Immature natural killer cell (primary cell): ENCODE measurements around the gene HES7. TPM values are rescaled to one million over a fixed set of nuclear protein-coding genes. Genes with fewer than 3 reads are reported as not detected.

Experiments
- DNase-seq, 3 donors: peaks; one replicate each; pipeline ENCODE4 v3.0.0; 2022; ENCODE audit warnings: mixed read lengths in 1 of 3
- H3K27ac Mint-ChIP-seq, 6 donors: one replicate each; pipeline ENCODE4 v1.8.0; 2020; ENCODE audit warnings: mixed read lengths in 6 of 6, mild to moderate bottlenecking in 5 of 6, inconsistent platforms in 4 of 6, moderate library complexity in 3 of 6
- H3K27me3 Mint-ChIP-seq, 3 donors: one replicate each; pipeline ENCODE4 v1.8.0; 2020 to 2021; ENCODE audit warnings: low read depth in 3 of 3, mild to moderate bottlenecking in 3 of 3, mixed read lengths in 3 of 3, moderate library complexity in 3 of 3, inconsistent platforms in 1 of 3
- H3K36me3 Mint-ChIP-seq, 3 donors: one replicate each; pipeline ENCODE4 v1.8.0; 2020; ENCODE audit warnings: mixed read lengths in 3 of 3, inconsistent platforms in 2 of 3, mild to moderate bottlenecking in 2 of 3
- H3K4me1 Mint-ChIP-seq, 2 donors: one replicate each; pipeline ENCODE4 v1.8.0; 2020; ENCODE audit warnings: inconsistent platforms in 2 of 2, mild to moderate bottlenecking in 2 of 2, mixed read lengths in 2 of 2, moderate library complexity in 1 of 2
- H3K4me3 Mint-ChIP-seq, 5 donors: one replicate each; pipeline ENCODE4 v1.8.0; 2020; ENCODE audit warnings: mild to moderate bottlenecking in 5 of 5, mixed read lengths in 5 of 5, inconsistent platforms in 3 of 5, moderate library complexity in 3 of 5
- H3K9me3 Mint-ChIP-seq, 6 donors: one replicate each; pipeline ENCODE4 v1.8.0; 2020; ENCODE audit warnings: mild to moderate bottlenecking in 6 of 6, mixed read lengths in 6 of 6, inconsistent platforms in 4 of 6, moderate library complexity in 3 of 6
- polyA plus RNA-seq, 3 donors: library from polyadenylated mRNA; unstranded; fragments of 300-500 nt; fragmentation: Illumina TruSeq; gene quantifications; one replicate each; pipeline ENCODE4 v1.2.3, GENCODE V29; 2021

The HES7 gene
- polyA plus RNA-seq, 3 donors from 2014 or later, result not detected

- peak overlapping the region in 4 of 6 donors; percentile 91 to 97 (median 94) for H3K27ac Mint-ChIP-seq
- peak overlapping the region; percentile 81 to 91 (median 86) for H3K4me3 Mint-ChIP-seq
- H3K4me1 Mint-ChIP-seq, result peaks cover 56 to 64% of the 10 kb centered on the region in 2 donors
- peaks cover 11 to 43% (median 22%) of the 10 kb centered on the region in 3 donors for H3K27me3 Mint-ChIP-seq
- H3K36me3 Mint-ChIP-seq, result peaks cover 0 to 13% (median 9%) of the 10 kb centered on the region in 3 donors
- no peak for DNase-seq
- no peaks in the 10 kb centered on the region for H3K9me3 Mint-ChIP-seq
Measured at GRCh38 chr17:8160741-8161221, 36.9 kb upstream of the HES7 start.

GRCh38 chr17:8160224-8160577 is 36.3 kb upstream of the HES7 start:
- Mint-ChIP-seq H3K9me3 (no peaks in the 10 kb centered on the region), H3K27me3 (peaks cover 11 to 41% (median 22%) of the 10 kb centered on the region in 3 donors), H3K4me3 (peak overlapping the region; percentile 42 to 91 (median 86)), H3K36me3 (peaks cover 0 to 13% (median 9%) of the 10 kb centered on the region in 3 donors), H3K27ac (peak overlapping the region in 4 of 6 donors; percentile 87 to 97 (median 94)), H3K4me1 (peaks cover 56 to 62% of the 10 kb centered on the region in 2 donors)
- DNase-seq, result no peak

GRCh38 chr17:8159459-8160223 is 35.7 kb upstream of the HES7 start:
- no peak for DNase-seq
- Mint-ChIP-seq H3K27me3 (peaks cover 10 to 36% (median 22%) of the 10 kb centered on the region in 3 donors), H3K36me3 (peaks cover 0 to 13% (median 9%) of the 10 kb centered on the region in 3 donors), H3K4me3 (peak overlapping the region; percentile 42 to 83 (median 75)), H3K4me1 (peaks cover 50 to 56% of the 10 kb centered on the region in 2 donors), H3K9me3 (no peaks in the 10 kb centered on the region), H3K27ac (peak overlapping the region in 4 of 6 donors; percentile 87 to 98 (median 93))

- Mint-ChIP-seq H3K27ac (peak overlapping the region in 4 of 6 donors; percentile 87 to 99 (median 98)), H3K4me1 (peaks cover 44 to 50% of the 10 kb centered on the region in 2 donors), H3K4me3 (peak overlapping the region; percentile 73 to 80 (median 75)), H3K9me3 (no peaks in the 10 kb centered on the region), H3K27me3 (peaks cover 8 to 35% (median 20%) of the 10 kb centered on the region in 3 donors), H3K36me3 (peaks cover 0 to 13% (median 9%) of the 10 kb centered on the region in 3 donors)
- DNase-seq, result no peak
Measured at GRCh38 chr17:8159032-8159400, 35.1 kb upstream of the HES7 start.

- Mint-ChIP-seq H3K4me3 (peak overlapping the region; percentile 73 to 80 (median 75)), H3K36me3 (peaks cover 0 to 13% (median 9%) of the 10 kb centered on the region in 3 donors), H3K9me3 (no peaks in the 10 kb centered on the region), H3K27ac (peak overlapping the region in 4 of 6 donors; percentile 85 to 99 (median 98)), H3K27me3 (peaks cover 12 to 33% (median 18%) of the 10 kb centered on the region in 3 donors), H3K4me1 (peaks cover 41 to 45% of the 10 kb centered on the region in 2 donors)
- peak; percentile 86 to 87 (median 87) for DNase-seq
Measured at GRCh38 chr17:8158267-8159031, 34.5 kb upstream of the HES7 start.

GRCh38 chr17:8156246-8156992 is 32.5 kb upstream of the HES7 start:
- Mint-ChIP-seq H3K36me3 (peaks cover 0 to 13% (median 9%) of the 10 kb centered on the region in 3 donors), H3K9me3 (peaks cover 0 to 2% (median 0%) of the 10 kb centered on the region in 6 donors), H3K4me3 (no peak overlapping the region), H3K4me1 (peaks cover 33 to 50% of the 10 kb centered on the region in 2 donors), H3K27ac (no peak overlapping the region), H3K27me3 (peaks cover 21 to 39% (median 28%) of the 10 kb centered on the region in 3 donors)
- peak; percentile 100 for DNase-seq

- Mint-ChIP-seq H3K9me3 (peaks cover 0 to 4% (median 0%) of the 10 kb centered on the region in 6 donors), H3K4me3 (no peak overlapping the region), H3K36me3 (peaks cover 0 to 13% (median 9%) of the 10 kb centered on the region in 3 donors), H3K27ac (no peak overlapping the region), H3K4me1 (peaks cover 28 to 48% of the 10 kb centered on the region in 2 donors), H3K27me3 (peaks cover 26 to 40% (median 33%) of the 10 kb centered on the region in 3 donors)
- no peak for DNase-seq
Measured at GRCh38 chr17:8155996-8156245, 32.0 kb upstream of the HES7 start.

GRCh38 chr17:8155231-8155995 is 31.5 kb upstream of the HES7 start:
- Mint-ChIP-seq H3K27me3 (peaks cover 29 to 44% (median 33%) of the 10 kb centered on the region in 3 donors), H3K36me3 (peaks cover 0 to 9% (median 9%) of the 10 kb centered on the region in 3 donors), H3K27ac (no peak overlapping the region), H3K4me3 (no peak overlapping the region), H3K9me3 (peaks cover 0 to 4% (median 0%) of the 10 kb centered on the region in 6 donors), H3K4me1 (peaks cover 23 to 47% of the 10 kb centered on the region in 2 donors)
- no peak for DNase-seq

- Mint-ChIP-seq H3K27ac (no peak overlapping the region), H3K27me3 (peaks cover 36 to 43% (median 41%) of the 10 kb centered on the region in 3 donors), H3K4me3 (peak overlapping the region in 1 of 5 donors; percentile 97), H3K4me1 (peaks cover 19 to 46% of the 10 kb centered on the region in 2 donors), H3K36me3 (peaks cover 0 to 6% (median 4%) of the 10 kb centered on the region in 3 donors), H3K9me3 (peaks cover 0 to 4% (median 0%) of the 10 kb centered on the region in 6 donors)
- no peak for DNase-seq
Measured at GRCh38 chr17:8154608-8155155, 30.8 kb upstream of the HES7 start.

GRCh38 chr17:8153957-8154607 is 30.2 kb upstream of the HES7 start:
- Mint-ChIP-seq H3K27ac (no peak overlapping the region), H3K9me3 (peaks cover 0 to 4% (median 0%) of the 10 kb centered on the region in 6 donors), H3K36me3 (peaks cover 0 to 7% (median 6%) of the 10 kb centered on the region in 3 donors), H3K4me3 (peak overlapping the region in 1 of 5 donors; percentile 97), H3K4me1 (peaks cover 18 to 49% of the 10 kb centered on the region in 2 donors), H3K27me3 (peaks cover 41 to 49% (median 42%) of the 10 kb centered on the region in 3 donors)
- peak; percentile 88 to 93 (median 91) for DNase-seq

GRCh38 chr17:8153525-8153956 is 29.6 kb upstream of the HES7 start:
- peak overlapping the region; percentile 10 to 97 (median 90) for H3K4me3 Mint-ChIP-seq
- H3K9me3 Mint-ChIP-seq, result peaks cover 0 to 4% (median 0%) of the 10 kb centered on the region in 6 donors
- H3K36me3 Mint-ChIP-seq, result peaks cover 0 to 5% (median 2%) of the 10 kb centered on the region in 3 donors
- peak overlapping the region in 2 of 6 donors; percentile 87 to 95 for H3K27ac Mint-ChIP-seq
- peaks cover 43 to 47% (median 46%) of the 10 kb centered on the region in 3 donors for H3K27me3 Mint-ChIP-seq
- H3K4me1 Mint-ChIP-seq, result peaks cover 13 to 44% of the 10 kb centered on the region in 2 donors
- DNase-seq, result no peak

GRCh38 chr17:8153031-8153451 is 29.1 kb upstream of the HES7 start:
- Mint-ChIP-seq H3K36me3 (peaks cover 0 to 8% (median 0%) of the 10 kb centered on the region in 3 donors), H3K4me1 (peaks cover 9 to 39% of the 10 kb centered on the region in 2 donors), H3K9me3 (peaks cover 0 to 4% (median 0%) of the 10 kb centered on the region in 6 donors), H3K27ac (peak overlapping the region in 2 of 6 donors; percentile 87 to 95), H3K27me3 (peaks cover 44 to 48% (median 48%) of the 10 kb centered on the region in 3 donors), H3K4me3 (peak overlapping the region; percentile 85 to 97 (median 90))
- no peak for DNase-seq
